Mammary epithelial cell (primary cell): ENCODE data around the gene CLMP.

Experiments
- EZH2 ChIP-seq: IDR thresholded peaks from 2 replicates; pipeline ENCODE4 v1.6.1; 2012; ENCODE audit warnings: low read length, inconsistent platforms, borderline replicate concordance
- TF ChIP-seq, protein P1 (sequence below), 2 donors: IDR thresholded peaks in 1 of 2; conservative IDR thresholded peaks in 1 of 2; 2 replicates each; pipeline ENCODE4 v1.5.1; 2011 to 2012; ENCODE audit warnings: inconsistent platforms in 2 of 2, low read length in 2 of 2, mild to moderate bottlenecking in 2 of 2, control low read depth in 1 of 2, low read depth in 1 of 2; ENCODE audit not compliant: insufficient read depth in 1 of 2; ENCODE audit errors: extremely low read depth in 1 of 2

- TF ChIP-seq, protein P1, sequence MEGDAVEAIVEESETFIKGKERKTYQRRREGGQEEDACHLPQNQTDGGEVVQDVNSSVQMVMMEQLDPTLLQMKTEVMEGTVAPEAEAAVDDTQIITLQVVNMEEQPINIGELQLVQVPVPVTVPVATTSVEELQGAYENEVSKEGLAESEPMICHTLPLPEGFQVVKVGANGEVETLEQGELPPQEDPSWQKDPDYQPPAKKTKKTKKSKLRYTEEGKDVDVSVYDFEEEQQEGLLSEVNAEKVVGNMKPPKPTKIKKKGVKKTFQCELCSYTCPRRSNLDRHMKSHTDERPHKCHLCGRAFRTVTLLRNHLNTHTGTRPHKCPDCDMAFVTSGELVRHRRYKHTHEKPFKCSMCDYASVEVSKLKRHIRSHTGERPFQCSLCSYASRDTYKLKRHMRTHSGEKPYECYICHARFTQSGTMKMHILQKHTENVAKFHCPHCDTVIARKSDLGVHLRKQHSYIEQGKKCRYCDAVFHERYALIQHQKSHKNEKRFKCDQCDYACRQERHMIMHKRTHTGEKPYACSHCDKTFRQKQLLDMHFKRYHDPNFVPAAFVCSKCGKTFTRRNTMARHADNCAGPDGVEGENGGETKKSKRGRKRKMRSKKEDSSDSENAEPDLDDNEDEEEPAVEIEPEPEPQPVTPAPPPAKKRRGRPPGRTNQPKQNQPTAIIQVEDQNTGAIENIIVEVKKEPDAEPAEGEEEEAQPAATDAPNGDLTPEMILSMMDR (conservative IDR thresholded peaks at IDR 0.05 in 1 of 2, IDR thresholded peaks at IDR 0.05 in 1 of 2; ENCODE audit: extremely low read depth in 1 of 2, insufficient read depth in 1 of 2, low read depth in 1 of 2, low read length in 2 of 2) = no peak
- TF ChIP-seq EZH2 = no peak
Measured at GRCh38 chr11:123062158-123062891, 132.7 kb downstream of the CLMP start.
